SH-SY5Y (cell line): ENCODE results near the gene YWHAQ.

ENCODE experiments used
- GATA2 ChIP-seq: IDR thresholded peaks from 2 replicates; pipeline ENCODE4 v1.6.1; 2011; ENCODE audit warnings: mild to moderate bottlenecking, low read depth, low read length
- GATA3 ChIP-seq: IDR thresholded peaks from 2 replicates; pipeline ENCODE4 v1.6.1; 2011; ENCODE audit warnings: low read depth, mild to moderate bottlenecking, low read length, moderate library complexity

DNA sequence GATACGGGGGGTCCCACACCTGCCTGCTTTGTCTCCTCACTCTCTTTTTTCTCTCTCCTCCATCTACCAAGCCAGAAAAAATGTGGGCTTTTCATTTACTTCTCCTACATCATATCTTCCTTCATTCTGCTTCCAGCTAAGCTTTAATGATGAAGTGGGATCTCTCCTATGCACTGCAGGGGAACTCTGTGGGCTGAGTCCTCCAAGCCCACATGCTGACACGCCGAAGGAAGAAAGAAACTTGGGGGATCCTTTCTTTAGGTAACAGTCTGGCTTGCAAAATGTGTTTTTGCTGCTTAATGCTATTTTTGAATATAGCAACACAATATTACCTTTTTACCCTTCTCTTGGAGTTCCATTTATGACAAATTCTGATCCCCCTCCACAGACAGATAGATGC lies 33.6 kb upstream of the YWHAQ start:
- TF ChIP-seq GATA2 (no peak), GATA3 (no peak)
